HUES64 (cell line): ENCODE data around the gene SPATA18. TPM values are rescaled to one million over a fixed set of nuclear protein-coding genes. Genes with fewer than 3 reads are reported as not detected.

Experiments used
- H3K27ac ChIP-seq: 2 replicates; pipeline ENCODE4 v1.7.0; 2013; ENCODE audit warnings: low read depth, low read length, inconsistent platforms
- H3K27me3 ChIP-seq: 2 replicates; pipeline ENCODE4 v1.6.1; 2013; ENCODE audit warnings: mild to moderate bottlenecking, low read length; ENCODE audit not compliant: insufficient read depth
- H3K36me3 ChIP-seq: 2 replicates; pipeline ENCODE4 v1.6.1; 2013; ENCODE audit warnings: mild to moderate bottlenecking, low read length; ENCODE audit not compliant: insufficient read depth
- H3K4me1 ChIP-seq: 2 replicates; pipeline ENCODE4 v1.6.1; 2013; ENCODE audit warnings: mild to moderate bottlenecking, low read length, moderate library complexity; ENCODE audit not compliant: insufficient read depth
- H3K4me3 ChIP-seq: 2 replicates; pipeline ENCODE4 v1.5.1; 2013; ENCODE audit warnings: mild to moderate bottlenecking, low read length, moderate library complexity
- H3K9ac ChIP-seq: 2 replicates; pipeline ENCODE4 v1.6.1; 2013; ENCODE audit warnings: mild to moderate bottlenecking, low read depth, low read length
- H3K9me3 ChIP-seq: 2 replicates; pipeline ENCODE4 v1.6.1; 2013; ENCODE audit warnings: low read depth, low read length; ENCODE audit not compliant: insufficient read depth
- WGBS: fragments of 150-250, 120-280 bp; methylation state at CpG from one replicate; pipeline ENCODE4 v1.1.7; 2013; ENCODE audit warnings: missing lambda C conversion rate; 5-methylcytosine and 5-hydroxymethylcytosine counted together
- polyA plus RNA-seq, 2 experiments: library from polyadenylated mRNA; stranded (reverse); fragments of 50-300 nt; gene quantifications; one replicate each; pipeline ENCODE4 v1.2.3, GENCODE V29; 2013

The SPATA18 gene, protein sequence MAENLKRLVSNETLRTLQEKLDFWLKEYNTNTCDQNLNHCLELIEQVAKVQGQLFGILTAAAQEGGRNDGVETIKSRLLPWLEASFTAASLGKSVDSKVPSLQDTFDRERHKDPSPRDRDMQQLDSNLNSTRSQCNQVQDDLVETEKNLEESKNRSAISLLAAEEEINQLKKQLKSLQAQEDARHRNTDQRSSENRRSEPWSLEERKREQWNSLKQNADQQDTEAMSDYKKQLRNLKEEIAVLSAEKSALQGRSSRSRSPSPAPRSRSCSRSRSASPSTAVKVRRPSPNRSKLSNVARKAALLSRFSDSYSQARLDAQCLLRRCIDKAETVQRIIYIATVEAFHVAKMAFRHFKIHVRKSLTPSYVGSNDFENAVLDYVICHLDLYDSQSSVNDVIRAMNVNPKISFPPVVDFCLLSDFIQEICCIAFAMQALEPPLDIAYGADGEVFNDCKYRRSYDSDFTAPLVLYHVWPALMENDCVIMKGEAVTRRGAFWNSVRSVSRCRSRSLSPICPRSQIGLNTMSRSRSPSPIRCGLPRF
- polyA plus RNA-seq (2013, experiment 1 of 2): 2.0 TPM
- 1.9 TPM for polyA plus RNA-seq (2013, experiment 2 of 2)

DNA sequence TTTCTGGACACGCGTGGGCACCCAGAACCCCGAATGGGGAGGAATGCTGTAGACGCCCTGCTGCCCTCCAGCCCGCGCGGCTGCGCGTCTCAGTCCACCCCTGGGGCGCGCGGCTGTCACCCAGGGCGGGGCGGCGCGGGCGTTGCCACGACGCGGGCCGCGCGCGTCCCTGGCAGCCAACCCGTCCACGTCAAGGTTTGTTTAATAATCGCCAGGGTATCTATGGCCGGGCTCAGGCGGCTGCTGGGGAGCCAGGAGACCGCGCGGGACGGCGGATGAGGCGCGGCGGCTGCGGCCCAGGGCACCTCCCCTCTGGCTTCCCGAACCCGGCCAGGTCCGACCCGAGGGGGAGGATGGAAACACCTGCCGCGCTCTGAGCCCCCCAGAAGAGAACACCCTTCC lies at the start of gene SPATA18:
TSS of gene SPATA18 (plus strand) at position 92 of the 402 bp plus-strand sequence. CDS start 401 bp downstream, outside the sequence.
- Histone ChIP-seq H3K9ac (peak within 1 kb of the TSS; percentile 74), H3K4me3 (peak within 1 kb of the TSS; percentile 78), H3K4me1 (peaks cover 13% of the 10 kb centered on the region), H3K36me3 (no peaks in the 10 kb centered on the region), H3K27me3 (peaks cover 41% of the 10 kb centered on the region), H3K9me3 (peaks cover 6% of the 10 kb centered on the region; the same call in 1 of the 2 replicates), H3K27ac (peak within 1 kb of the TSS; percentile 73; the same call in 1 of the 2 replicates)
- under 1% methylated on average over 44 of the region's 44 CpGs for WGBS

DNA sequence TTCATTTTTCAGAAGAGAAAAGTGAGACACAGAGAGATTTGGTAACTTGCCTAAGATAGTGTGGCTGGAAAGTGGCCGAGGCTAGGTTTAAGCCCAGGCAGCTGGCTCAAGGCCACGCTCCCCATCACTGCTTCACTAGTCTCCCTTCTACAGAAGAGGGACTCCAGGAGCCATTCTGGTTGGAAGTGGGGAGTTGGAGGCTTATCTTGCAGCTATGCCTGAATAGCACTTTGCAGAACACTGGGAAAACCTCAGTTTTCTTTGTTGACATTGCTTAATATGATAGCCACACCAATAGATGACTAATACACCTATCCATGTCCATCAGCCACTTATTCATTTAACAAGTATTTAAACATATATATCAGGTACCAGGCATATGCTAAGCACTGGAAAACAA lies 49.5 kb upstream of the SPATA18 start:
- no peaks in the 10 kb centered on the region for H3K9me3 ChIP-seq

DNA sequence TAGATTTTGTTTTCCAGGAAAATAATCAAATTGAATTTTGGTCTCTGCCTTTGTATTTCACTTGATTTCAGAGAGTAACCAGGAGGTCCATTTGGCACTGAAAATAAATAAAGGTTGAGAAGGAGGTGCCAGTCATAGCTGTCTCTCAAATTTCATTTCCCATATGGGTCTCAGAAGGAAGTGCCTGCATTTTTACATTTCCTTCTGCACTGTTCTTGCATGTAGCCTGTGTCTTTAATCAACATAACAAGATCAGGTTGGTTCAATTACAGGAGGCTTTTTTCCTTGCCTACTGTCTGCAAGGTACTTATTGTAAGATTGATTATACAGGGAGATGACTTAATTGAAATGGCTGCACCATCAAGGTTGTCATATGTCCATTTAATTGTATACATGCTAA lies 46.7 kb upstream of the SPATA18 start:
- Histone ChIP-seq H3K36me3 (no peaks in the 10 kb centered on the region), H3K4me1 (no peaks in the 10 kb centered on the region), H3K4me3 (no peak overlapping the region), H3K9me3 (no peaks in the 10 kb centered on the region), H3K27me3 (no peaks in the 10 kb centered on the region), H3K9ac (no peak overlapping the region), H3K27ac (no peak overlapping the region)

More for the DNA sequence above, 49.5 kb upstream of the SPATA18 start:
- Histone ChIP-seq H3K27ac (no peak overlapping the region), H3K9ac (no peak overlapping the region), H3K4me1 (peaks cover 8% of the 10 kb centered on the region), H3K4me3 (no peak overlapping the region), H3K27me3 (no peaks in the 10 kb centered on the region), H3K36me3 (no peaks in the 10 kb centered on the region)
- WGBS: 90% methylated on average over 2 of the region's 2 CpGs

GRCh38 chr4:52005604-52006273 lies 45.4 kb upstream of the SPATA18 start:
- no peaks in the 10 kb centered on the region for H3K4me1 ChIP-seq
- H3K4me3 ChIP-seq: no peak overlapping the region
- WGBS: no CpG with 5 or more reads among the region's 2 CpGs
- no peak overlapping the region for H3K9ac ChIP-seq
- no peaks in the 10 kb centered on the region for H3K36me3 ChIP-seq
- H3K27me3 ChIP-seq: no peaks in the 10 kb centered on the region
- no peaks in the 10 kb centered on the region for H3K9me3 ChIP-seq
- no peak overlapping the region for H3K27ac ChIP-seq

GRCh38 chr4:52006887-52007286 lies 44.2 kb upstream of the SPATA18 start:
- 92% methylated on average over 4 of the region's 4 CpGs for WGBS
- Histone ChIP-seq H3K4me1 (no peaks in the 10 kb centered on the region), H3K9me3 (no peaks in the 10 kb centered on the region), H3K36me3 (no peaks in the 10 kb centered on the region), H3K27ac (no peak overlapping the region), H3K27me3 (no peaks in the 10 kb centered on the region), H3K4me3 (no peak overlapping the region), H3K9ac (no peak overlapping the region)

GRCh38 chr4:52010986-52011385 lies 40.1 kb upstream of the SPATA18 start:
- Histone ChIP-seq H3K4me3 (no peak overlapping the region), H3K9ac (no peak overlapping the region), H3K4me1 (no peaks in the 10 kb centered on the region), H3K9me3 (no peaks in the 10 kb centered on the region), H3K36me3 (no peaks in the 10 kb centered on the region), H3K27me3 (no peaks in the 10 kb centered on the region), H3K27ac (no peak overlapping the region)
- 71% methylated on average over 1 of the region's 2 CpGs for WGBS

- Histone ChIP-seq H3K27ac (no peak overlapping the region), H3K9ac (no peak overlapping the region), H3K4me1 (no peaks in the 10 kb centered on the region), H3K27me3 (no peaks in the 10 kb centered on the region), H3K36me3 (no peaks in the 10 kb centered on the region), H3K4me3 (no peak overlapping the region), H3K9me3 (no peaks in the 10 kb centered on the region)
- 93% methylated on average over 1 of the region's 1 CpG for WGBS
Measured at GRCh38 chr4:52012651-52013050, 38.5 kb upstream of the SPATA18 start.

- H3K4me1 ChIP-seq: no peaks in the 10 kb centered on the region
- H3K27ac ChIP-seq: no peak overlapping the region
- H3K9me3 ChIP-seq: no peaks in the 10 kb centered on the region
- 60% methylated on average over 1 of the region's 1 CpG for WGBS
- no peaks in the 10 kb centered on the region for H3K27me3 ChIP-seq
- H3K4me3 ChIP-seq: no peak overlapping the region
- no peak overlapping the region for H3K9ac ChIP-seq
- H3K36me3 ChIP-seq: no peaks in the 10 kb centered on the region
Measured at GRCh38 chr4:52014903-52015302, 36.2 kb upstream of the SPATA18 start.

- no peak overlapping the region for H3K27ac ChIP-seq
- no peak overlapping the region for H3K9ac ChIP-seq
- no peaks in the 10 kb centered on the region for H3K9me3 ChIP-seq
- H3K4me1 ChIP-seq: no peaks in the 10 kb centered on the region
- no peak overlapping the region for H3K4me3 ChIP-seq
- H3K36me3 ChIP-seq: no peaks in the 10 kb centered on the region
- WGBS: 81% methylated on average over 5 of the region's 7 CpGs
- no peaks in the 10 kb centered on the region for H3K27me3 ChIP-seq
Measured at GRCh38 chr4:52015366-52015765, 35.7 kb upstream of the SPATA18 start.

DNA sequence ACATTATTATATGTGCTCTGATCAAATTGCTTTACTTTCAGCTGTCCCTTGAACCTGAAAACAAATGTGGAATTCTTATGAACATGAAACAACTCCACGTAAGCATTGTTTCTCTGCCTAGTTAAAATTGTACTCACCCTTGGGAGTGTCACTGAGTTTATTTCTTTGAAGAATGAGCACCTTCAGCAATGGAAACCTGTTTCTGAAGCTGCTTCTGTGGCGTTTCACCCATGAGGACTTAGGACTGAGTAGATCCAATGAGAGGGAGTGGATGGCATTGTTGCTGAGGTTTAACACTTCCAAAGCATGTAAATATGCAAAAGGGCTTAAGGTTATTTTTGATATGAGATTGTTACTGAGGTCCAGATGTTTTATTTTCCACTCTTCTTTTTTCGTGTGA lies 34.1 kb upstream of the SPATA18 start:
- H3K4me3 ChIP-seq: no peak overlapping the region
- H3K9me3 ChIP-seq: no peaks in the 10 kb centered on the region
- H3K27me3 ChIP-seq: no peaks in the 10 kb centered on the region
- no peak overlapping the region for H3K9ac ChIP-seq
- H3K27ac ChIP-seq: no peak overlapping the region
- H3K36me3 ChIP-seq: peaks cover 4% of the 10 kb centered on the region; the same call in 1 of the 2 replicates
- H3K4me1 ChIP-seq: no peaks in the 10 kb centered on the region
- 92% methylated on average over 3 of the region's 3 CpGs for WGBS

DNA sequence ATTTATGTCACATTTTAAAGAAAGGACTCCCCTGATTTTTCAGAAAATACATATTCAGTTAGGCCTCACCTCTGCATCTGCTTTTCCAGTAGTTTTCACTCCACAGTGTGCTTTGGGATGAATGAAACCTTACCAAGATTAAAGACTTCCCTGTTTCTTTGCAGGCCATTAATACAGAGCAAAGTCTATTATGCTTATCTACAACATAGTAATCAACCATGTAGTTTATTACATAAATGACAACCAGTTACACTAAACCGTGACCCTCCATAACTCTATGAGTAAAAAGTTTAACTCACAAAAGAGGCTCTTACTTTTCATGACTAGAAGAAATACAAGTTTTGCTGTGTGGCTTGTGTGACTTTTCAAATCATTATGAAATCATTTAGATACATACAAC lies 33.3 kb upstream of the SPATA18 start:
- 0% methylated on average over 1 of the region's 1 CpG for WGBS

More for the DNA sequence above, 33.3 kb upstream of the SPATA18 start:
- Histone ChIP-seq H3K27ac (no peak overlapping the region), H3K27me3 (no peaks in the 10 kb centered on the region), H3K4me1 (no peaks in the 10 kb centered on the region), H3K4me3 (no peak overlapping the region), H3K36me3 (peaks cover 13% of the 10 kb centered on the region), H3K9me3 (no peaks in the 10 kb centered on the region), H3K9ac (no peak overlapping the region)
